ENCODE data around the gene MXI1.

GRCh38 chr10:110176141-110177030 is 31.0 kb upstream of the MXI1 start:
- TF ChIP-seq CTCF (IDR thresholded peaks at IDR 0.05), result no peak
- TF ChIP-seq EZH2 (IDR thresholded peaks at IDR 0.05; ENCODE audit: borderline replicate concordance, insufficient read depth, low read depth, low read length, poor library complexity, severe bottlenecking), result no peak
